Suppressor macrophage (primary cell): Measurements from ENCODE around the gene PDSS2.

Experiments
- DNase-seq, 4 experiments: peaks; one replicate each; pipeline ENCODE4 v3.0.0-alpha.2; 2020 to 2022

The PDSS2 gene

GRCh38 chr6:107114926-107115694 lies 344.3 kb downstream of the PDSS2 start, which contains the start of gene BEND3:
TSS of gene BEND3 (minus strand) at chr6:107115515. CDS start at chr6:107099285, 16,230 bp downstream.
- peak; percentile 14 to 62 (median 43) for DNase-seq

GRCh38 chr6:107114213-107114925 lies 345.0 kb downstream of the PDSS2 start:
- peak; percentile 92 to 98 (median 96) for DNase-seq

GRCh38 chr6:107110200-107110599 lies 349.2 kb downstream of the PDSS2 start:
- DNase-seq, result peak; percentile 59 to 83 (median 74)

GRCh38 chr6:107108201-107108890 lies 351.0 kb downstream of the PDSS2 start:
- peak in 3 of 4 experiments; percentile 24 to 27 (median 24) for DNase-seq

- no peak for DNase-seq
These were observed 351.6 kb downstream of the PDSS2 start for GRCh38 chr6:107107791-107108190.

- DNase-seq, result peak in 1 of 4 experiments; percentile 20
These were observed 353.2 kb downstream of the PDSS2 start for GRCh38 chr6:107106165-107106564.

- DNase-seq, result peak; percentile 42 to 59 (median 56)
These were observed 353.8 kb downstream of the PDSS2 start for GRCh38 chr6:107105511-107106116.

GRCh38 chr6:107103082-107103481 lies 356.3 kb downstream of the PDSS2 start:
- DNase-seq, result no peak
